HPDE6-E6E7 (cell line): ENCODE results near the gene TNS2.
"Not testable (repeated sequence)": the region's sequence is repeated elsewhere in the genome, so short reads cannot be mapped to it uniquely, and the experiment has no call there.

Experiments
- DNase-seq: peaks from one replicate; pipeline ENCODE4 v3.0.0; 2011; ENCODE audit warnings: missing footprints; ENCODE audit errors: extremely low spot score

The TNS2 gene

DNA sequence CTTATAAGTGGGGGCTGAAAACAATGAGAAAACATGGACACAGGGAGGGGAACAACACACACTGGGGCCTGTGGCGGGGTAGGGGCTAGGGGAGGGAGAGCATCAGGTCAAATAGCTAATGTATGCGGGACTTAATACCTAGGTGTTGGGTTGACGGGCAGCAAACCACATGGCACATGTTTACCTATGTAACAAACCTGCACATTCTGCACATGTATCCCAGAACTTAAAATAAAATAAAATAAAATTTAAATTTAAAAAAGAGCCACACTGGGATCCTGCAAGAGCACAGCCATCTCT lies 45.7 kb downstream of the TNS2 start:
- not testable (repeated sequence) for DNase-seq

DNA sequence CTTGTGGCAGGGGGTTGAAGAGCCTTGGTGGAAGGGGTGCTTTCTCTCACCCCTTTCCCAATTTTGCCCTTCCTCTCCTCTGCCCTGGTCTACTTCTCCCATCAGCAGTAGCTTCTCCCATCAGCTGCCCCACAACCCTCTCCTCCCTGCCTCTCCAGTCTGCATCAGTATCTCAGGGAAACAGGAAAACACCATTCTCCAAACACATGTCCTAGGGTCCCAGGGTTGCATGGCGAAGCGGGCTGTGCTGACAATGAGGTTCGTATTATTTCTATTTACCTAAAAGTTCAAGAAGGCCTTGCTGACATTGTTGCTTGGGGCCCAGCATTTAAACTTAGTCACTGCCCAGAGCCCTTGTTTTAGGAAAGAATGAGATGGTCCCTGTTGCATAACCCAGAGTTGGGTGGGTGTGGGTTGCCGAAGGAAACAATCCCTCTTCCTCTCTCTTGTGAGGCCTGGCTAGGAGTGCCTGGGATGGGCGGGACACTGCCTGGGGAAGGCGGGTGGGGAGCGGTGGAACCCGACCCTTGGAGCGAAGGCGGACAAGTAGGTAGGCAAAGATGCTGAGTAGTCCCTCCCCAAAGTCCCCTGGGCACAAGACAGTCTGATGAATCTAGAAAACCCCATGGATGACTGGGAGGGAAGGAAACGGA lies 46.4 kb downstream of the TNS2 start:
- no peak for DNase-seq

DNA sequence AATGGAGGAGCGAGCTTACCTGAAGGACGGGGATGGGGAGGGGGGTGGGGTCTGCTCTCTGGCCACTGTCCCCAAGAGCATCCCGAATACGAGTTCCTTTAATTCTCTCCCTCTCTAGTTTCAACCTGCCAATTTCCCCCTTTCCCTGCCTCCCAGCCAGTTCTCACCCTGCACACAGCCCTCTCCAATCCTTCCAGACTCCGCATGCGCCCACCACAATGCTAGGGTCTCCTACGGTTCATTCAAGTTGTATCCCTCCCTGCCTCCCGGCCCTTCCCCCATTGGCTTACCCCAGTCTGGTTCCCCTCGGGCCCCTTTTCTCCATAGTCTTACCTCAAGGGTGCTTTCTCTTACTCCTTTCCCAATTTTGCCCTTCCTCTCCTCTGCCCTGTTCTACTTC lies 46.9 kb downstream of the TNS2 start:
- DNase-seq = no peak

- no peak for DNase-seq
These were observed 47.3 kb downstream of the TNS2 start for GRCh38 chr12:53097207-53097563.

GRCh38 chr12:53097564-53098353 lies 47.9 kb downstream of the TNS2 start, which contains the start of gene IGFBP6:
Gene IGFBP6, plus strand, starts transcription at chr12:53097667. Its CDS starts 51 bp downstream, at chr12:53097718.
- no peak for DNase-seq

- peak; percentile 63 for DNase-seq
These were observed 48.6 kb downstream of the TNS2 start for GRCh38 chr12:53098354-53098981.

- DNase-seq = peak; percentile 93
These were observed 49.4 kb downstream of the TNS2 start for GRCh38 chr12:53099071-53099882.

GRCh38 chr12:53100466-53101151 lies 50.7 kb downstream of the TNS2 start:
- no peak for DNase-seq

GRCh38 chr12:53101266-53101665 lies 51.4 kb downstream of the TNS2 start:
- no peak for DNase-seq

DNA sequence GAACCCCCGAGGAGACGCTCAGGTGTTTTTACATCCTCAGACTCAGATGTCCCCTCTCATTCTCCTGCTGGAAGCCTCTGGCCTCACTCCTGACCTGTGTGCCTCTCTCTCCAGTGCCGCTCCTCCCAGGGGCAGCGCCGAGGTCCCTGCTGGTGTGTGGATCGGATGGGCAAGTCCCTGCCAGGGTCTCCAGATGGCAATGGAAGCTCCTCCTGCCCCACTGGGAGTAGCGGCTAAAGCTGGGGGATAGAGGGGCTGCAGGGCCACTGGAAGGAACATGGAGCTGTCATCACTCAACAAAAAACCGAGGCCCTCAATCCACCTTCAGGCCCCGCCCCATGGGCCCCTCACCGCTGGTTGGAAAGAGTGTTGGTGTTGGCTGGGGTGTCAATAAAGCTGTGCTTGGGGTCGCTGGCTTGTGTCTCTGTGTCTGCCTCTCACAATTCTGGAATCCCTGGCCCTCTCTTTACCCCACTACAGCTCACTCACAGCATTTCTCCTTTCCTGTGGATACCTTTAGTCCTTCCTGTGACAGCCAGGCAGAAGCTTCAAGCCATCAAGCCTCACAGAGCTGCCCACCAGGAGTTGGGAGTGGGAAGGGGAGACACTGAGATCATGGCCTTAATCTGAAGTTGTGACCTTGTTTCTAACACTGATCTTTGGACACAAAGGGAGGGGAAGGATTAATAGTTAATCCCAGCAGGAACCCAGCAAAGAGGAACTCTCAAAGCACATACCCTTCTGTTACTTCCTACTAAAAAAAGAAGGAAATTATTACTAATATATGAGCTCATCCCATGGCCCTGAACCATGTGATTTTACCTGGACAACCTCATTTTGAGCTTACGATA lies 52.3 kb downstream of the TNS2 start:
- DNase-seq = no peak

- no peak for DNase-seq
These were observed 53.3 kb downstream of the TNS2 start, which contains the start of gene SOAT2 for GRCh38 chr12:53102883-53103807. Gene SOAT2, plus strand, starts transcription at chr12:53103486. Its CDS starts 92 bp downstream, at chr12:53103578.

GRCh38 chr12:53103860-53104305 lies 54.0 kb downstream of the TNS2 start:
- no peak for DNase-seq

DNA sequence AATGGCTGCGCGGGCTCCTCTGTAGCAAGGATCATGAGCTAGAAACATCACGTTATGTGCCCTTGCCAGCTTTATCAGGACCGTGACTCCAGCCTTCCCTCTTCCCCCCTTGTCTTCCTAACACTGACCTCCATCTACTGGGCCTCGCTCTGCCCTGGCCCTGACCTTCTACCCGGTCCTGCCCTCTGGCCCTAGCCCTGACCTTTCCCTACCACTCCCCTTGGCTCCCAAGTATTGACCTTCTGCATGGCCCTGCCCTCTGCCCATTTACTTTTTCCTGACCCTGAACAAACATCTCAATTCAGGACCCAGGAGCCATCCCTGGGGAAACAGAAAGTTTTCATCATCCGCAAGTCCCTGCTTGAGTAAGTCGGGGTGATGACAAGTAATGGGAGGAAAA lies 55.4 kb downstream of the TNS2 start:
- DNase-seq = no peak

GRCh38 chr12:53105712-53106439 lies 56.0 kb downstream of the TNS2 start:
- DNase-seq = no peak

DNA sequence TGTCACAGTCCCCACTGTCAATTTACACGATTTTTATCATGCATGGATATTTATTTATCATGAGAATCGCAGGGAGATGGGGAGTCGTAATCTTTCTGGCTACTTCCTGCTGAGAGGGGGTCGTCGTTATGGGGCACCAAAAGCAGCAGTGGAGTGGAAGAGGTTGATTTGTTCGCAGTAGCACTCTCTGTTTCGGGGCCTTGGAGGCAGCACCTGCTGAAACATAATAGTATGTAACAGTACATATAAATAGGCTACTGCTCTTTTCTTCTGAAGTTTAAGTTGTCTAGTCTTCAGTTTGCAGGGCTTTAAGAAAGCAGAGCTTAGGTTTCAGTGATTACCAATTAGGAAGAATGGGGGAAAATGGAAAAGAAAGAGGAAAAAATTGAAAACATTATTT lies 57.3 kb downstream of the TNS2 start:
- no peak for DNase-seq

DNA sequence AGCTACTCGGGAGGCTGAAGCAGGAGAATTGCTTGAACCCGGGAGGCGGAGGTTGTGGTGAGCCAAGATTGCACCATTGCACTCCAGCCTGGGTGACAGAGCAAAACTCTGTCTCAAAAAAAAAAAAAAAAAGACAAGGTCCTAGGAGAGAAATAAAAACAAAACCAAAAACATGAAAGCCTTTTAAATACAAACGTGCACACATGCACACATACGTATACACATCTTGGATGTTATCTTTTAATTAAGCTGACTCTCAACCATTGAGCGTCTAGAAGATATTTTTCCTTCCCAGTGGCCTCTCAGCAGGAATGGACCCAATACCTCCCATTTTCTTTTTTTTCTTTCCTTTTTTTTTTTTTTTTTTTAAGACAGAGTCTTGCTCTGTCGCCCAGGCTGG lies 62.6 kb downstream of the TNS2 start:
- DNase-seq = not testable (repeated sequence)

GRCh38 chr12:53113136-53113705 lies 63.4 kb downstream of the TNS2 start:
- no peak for DNase-seq

DNA sequence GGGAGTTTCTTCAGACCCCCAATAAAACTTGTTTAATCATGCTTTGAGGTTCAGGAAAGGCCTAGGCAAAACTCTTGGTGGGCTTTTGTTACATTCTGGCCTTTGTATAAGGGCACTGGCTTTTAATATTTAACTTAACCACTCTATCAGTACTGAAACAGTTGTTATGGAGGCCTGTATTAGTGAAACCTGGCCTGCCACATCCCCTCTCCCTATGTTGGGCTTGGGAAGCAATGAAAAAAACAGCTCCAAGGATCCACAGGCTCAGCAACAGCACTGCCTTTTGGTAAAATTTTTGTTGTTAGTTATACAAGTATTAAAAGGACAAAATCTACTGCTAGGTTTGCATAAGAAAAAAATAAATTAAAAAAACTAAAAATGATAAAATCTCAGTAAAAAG lies 64.1 kb downstream of the TNS2 start:
- DNase-seq = no peak
